Fibroblast of lung (primary cell): ENCODE data around the gene ARFGAP1. TPM values are rescaled to one million over a fixed set of nuclear protein-coding genes. Genes with fewer than 3 reads are reported as not detected.

ENCODE experiments used
- DNase-seq, 2 donors: peaks; one replicate each; pipeline versions ENCODE4 v3.0.0 to v3.0.0-alpha.2; 2010; ENCODE audit warnings: low read depth in 2 of 2
- H2AFZ ChIP-seq: 2 replicates; pipeline ENCODE4 v1.5.1; 2012; ENCODE audit warnings: low read length, control low read depth, inconsistent platforms
- H3K27ac ChIP-seq: 2 replicates; pipeline ENCODE4 v1.5.1; 2011; ENCODE audit warnings: low read length, control low read depth; ENCODE audit not compliant: insufficient read depth
- H3K27me3 ChIP-seq: 2 replicates; pipeline ENCODE4 v1.5.1; 2011; ENCODE audit warnings: mild to moderate bottlenecking, low read length; ENCODE audit not compliant: control insufficient read depth, insufficient read depth
- H3K36me3 ChIP-seq: 2 replicates; pipeline ENCODE4 v1.5.1; 2011; ENCODE audit warnings: low read length; ENCODE audit not compliant: control insufficient read depth, insufficient read depth
- H3K4me1 ChIP-seq: 2 replicates; pipeline ENCODE4 v1.5.1; 2011; ENCODE audit warnings: low read length; ENCODE audit not compliant: control insufficient read depth, insufficient read depth; ENCODE audit errors: extremely low read depth
- H3K4me2 ChIP-seq: 2 replicates; pipeline ENCODE4 v1.5.1; 2011; ENCODE audit warnings: low read length, control low read depth; ENCODE audit not compliant: insufficient read depth; ENCODE audit errors: extremely low read depth
- H3K4me3 ChIP-seq, 4 experiments: fragments of 200-600 bp in 1 of 4; sonication (generic) in 1 of 4; replicated peaks in 1 of 4; 2 replicates each; pipeline ENCODE4 v1.5.1; 2011 to 2016; ENCODE audit warnings: low read length in 4 of 4, low read depth in 3 of 4, mild to moderate bottlenecking in 3 of 4, control low read depth in 2 of 4, inconsistent platforms in 1 of 4, mixed read lengths in 1 of 4; ENCODE audit not compliant: insufficient read depth in 1 of 4; ENCODE audit errors: control extremely low read depth in 1 of 4
- H3K79me2 ChIP-seq: 2 replicates; pipeline ENCODE4 v1.5.1; 2012; ENCODE audit warnings: mild to moderate bottlenecking, low read length, inconsistent platforms; ENCODE audit not compliant: control insufficient read depth, insufficient read depth
- H3K9ac ChIP-seq: 2 replicates; pipeline ENCODE4 v1.5.1; 2011; ENCODE audit warnings: mild to moderate bottlenecking, low read length, control low read depth; ENCODE audit not compliant: insufficient read depth
- H3K9me3 ChIP-seq: 2 replicates; pipeline ENCODE4 v1.5.1; 2012; ENCODE audit warnings: low read depth, low read length; ENCODE audit not compliant: control insufficient read depth, insufficient read depth
- H4K20me1 ChIP-seq: 2 replicates; pipeline ENCODE4 v1.5.1; 2011; ENCODE audit warnings: low read length; ENCODE audit not compliant: control insufficient read depth, insufficient read depth; ENCODE audit errors: extremely low read depth
- CTCF ChIP-seq, 2 donors: IDR thresholded peaks in 1 of 2; conservative IDR thresholded peaks in 1 of 2; 1 replicate in 1 of 2; 2 replicates in 1 of 2; pipeline ENCODE4 v1.5.1; 2011 to 2012; ENCODE audit warnings: low read length in 2 of 2, control low read depth in 1 of 2, inconsistent platforms in 1 of 2, low read depth in 1 of 2, mild to moderate bottlenecking in 1 of 2
- EZH2 ChIP-seq: IDR thresholded peaks from 2 replicates; pipeline ENCODE4 v1.5.1; 2012; ENCODE audit warnings: low read length, control low read depth, mild to moderate bottlenecking; ENCODE audit errors: missing control alignments
- polyA plus RNA-seq, 2 donors: library from polyadenylated mRNA; depleted of rRNA in 1 of 2; stranded (reverse) in 1 of 2; unstranded in 1 of 2; fragments of >200 nt; gene quantifications; 2 replicates each; pipeline ENCODE4 v1.2.1, GENCODE V29; 2011 to 2012; ENCODE audit warnings: missing spikeins in 1 of 2
- total RNA-seq: library from RNA; depleted of rRNA; stranded (reverse); fragments of >200 nt; gene quantifications from 2 replicates; pipeline ENCODE4 v1.2.1, GENCODE V29; 2014

Gene ARFGAP1
- total and polyA plus RNA-seq, 2 donors (not counting 1 experiment from before 2014, with no cell fraction given), result 37.6 to 42.9 TPM

- H3K4me3 ChIP-seq, result no peak overlapping the region
- TF ChIP-seq EZH2 (no peak), CTCF (conservative IDR thresholded peaks at IDR 0.05 in 1 of 2, IDR thresholded peaks at IDR 0.05 in 1 of 2; ENCODE audit: low read depth in 1 of 2, low read length in 2 of 2) (no peak)
- no peaks in the 10 kb centered on the region for H3K4me1 ChIP-seq
- no peaks in the 10 kb centered on the region for H3K9me3 ChIP-seq
- DNase-seq, result no peak
- peaks cover 7% of the 10 kb centered on the region for H3K79me2 ChIP-seq
- H3K4me2 ChIP-seq, result no peak overlapping the region
- H3K27ac ChIP-seq, result no peak overlapping the region
- no peak overlapping the region for H2AFZ ChIP-seq
- no peaks in the 10 kb centered on the region for H4K20me1 ChIP-seq
- no peak overlapping the region for H3K9ac ChIP-seq
- no peaks in the 10 kb centered on the region for H3K36me3 ChIP-seq
- H3K27me3 ChIP-seq, result peaks cover 14% of the 10 kb centered on the region
Measured at GRCh38 chr20:63268256-63268655, 4.4 kb upstream of the ARFGAP1 start.

GRCh38 chr20:63268671-63269439 lies 3.8 kb upstream of the ARFGAP1 start:
- no peak overlapping the region for H2AFZ ChIP-seq
- peaks cover 2% of the 10 kb centered on the region for H3K4me1 ChIP-seq
- H3K27me3 ChIP-seq, result peaks cover 13% of the 10 kb centered on the region
- TF ChIP-seq CTCF (conservative IDR thresholded peaks at IDR 0.05 in 1 of 2, IDR thresholded peaks at IDR 0.05 in 1 of 2; ENCODE audit: low read depth in 1 of 2, low read length in 2 of 2) (no peak), EZH2 (no peak)
- H3K9me3 ChIP-seq, result no peaks in the 10 kb centered on the region
- no peak overlapping the region for H3K4me3 ChIP-seq
- peaks cover 13% of the 10 kb centered on the region for H3K79me2 ChIP-seq
- DNase-seq, result peak in 1 of 2 donors; percentile 30
- H3K36me3 ChIP-seq, result no peaks in the 10 kb centered on the region
- H3K9ac ChIP-seq, result no peak overlapping the region
- no peak overlapping the region for H3K4me2 ChIP-seq
- H3K27ac ChIP-seq, result no peak overlapping the region
- no peaks in the 10 kb centered on the region for H4K20me1 ChIP-seq

GRCh38 chr20:63269724-63270123 lies 2.9 kb upstream of the ARFGAP1 start:
- DNase-seq, result no peak
- Histone ChIP-seq H3K9ac (no peak overlapping the region), H3K27me3 (peaks cover 6% of the 10 kb centered on the region), H3K36me3 (no peaks in the 10 kb centered on the region), H3K4me1 (peaks cover 6% of the 10 kb centered on the region), H4K20me1 (no peaks in the 10 kb centered on the region), H3K4me2 (no peak overlapping the region), H3K79me2 (peaks cover 21% of the 10 kb centered on the region), H3K4me3 (no peak overlapping the region), H3K27ac (no peak overlapping the region), H3K9me3 (no peaks in the 10 kb centered on the region), H2AFZ (no peak overlapping the region)
- TF ChIP-seq EZH2, result no peak
- TF ChIP-seq CTCF (conservative IDR thresholded peaks at IDR 0.05 in 1 of 2, IDR thresholded peaks at IDR 0.05 in 1 of 2; ENCODE audit: low read depth in 1 of 2, low read length in 2 of 2), result no peak
